GM12801 (cell line): ENCODE results near the gene EIF3F.

ENCODE experiments used
- TF ChIP-seq, protein P1 (sequence below): IDR thresholded peaks from one replicate; pipeline ENCODE4 v1.5.1; 2011; ENCODE audit warnings: control low read depth; ENCODE audit not compliant: insufficient read length; ENCODE audit errors: extremely low read depth

The EIF3F gene, protein sequence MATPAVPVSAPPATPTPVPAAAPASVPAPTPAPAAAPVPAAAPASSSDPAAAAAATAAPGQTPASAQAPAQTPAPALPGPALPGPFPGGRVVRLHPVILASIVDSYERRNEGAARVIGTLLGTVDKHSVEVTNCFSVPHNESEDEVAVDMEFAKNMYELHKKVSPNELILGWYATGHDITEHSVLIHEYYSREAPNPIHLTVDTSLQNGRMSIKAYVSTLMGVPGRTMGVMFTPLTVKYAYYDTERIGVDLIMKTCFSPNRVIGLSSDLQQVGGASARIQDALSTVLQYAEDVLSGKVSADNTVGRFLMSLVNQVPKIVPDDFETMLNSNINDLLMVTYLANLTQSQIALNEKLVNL

GRCh38 chr11:7986768-7987559, at the start of gene EIF3F:
Gene EIF3F (plus strand): TSS chr11:7987337. CDS start chr11:7987353, 16 bp downstream.
- TF ChIP-seq, protein P1, sequence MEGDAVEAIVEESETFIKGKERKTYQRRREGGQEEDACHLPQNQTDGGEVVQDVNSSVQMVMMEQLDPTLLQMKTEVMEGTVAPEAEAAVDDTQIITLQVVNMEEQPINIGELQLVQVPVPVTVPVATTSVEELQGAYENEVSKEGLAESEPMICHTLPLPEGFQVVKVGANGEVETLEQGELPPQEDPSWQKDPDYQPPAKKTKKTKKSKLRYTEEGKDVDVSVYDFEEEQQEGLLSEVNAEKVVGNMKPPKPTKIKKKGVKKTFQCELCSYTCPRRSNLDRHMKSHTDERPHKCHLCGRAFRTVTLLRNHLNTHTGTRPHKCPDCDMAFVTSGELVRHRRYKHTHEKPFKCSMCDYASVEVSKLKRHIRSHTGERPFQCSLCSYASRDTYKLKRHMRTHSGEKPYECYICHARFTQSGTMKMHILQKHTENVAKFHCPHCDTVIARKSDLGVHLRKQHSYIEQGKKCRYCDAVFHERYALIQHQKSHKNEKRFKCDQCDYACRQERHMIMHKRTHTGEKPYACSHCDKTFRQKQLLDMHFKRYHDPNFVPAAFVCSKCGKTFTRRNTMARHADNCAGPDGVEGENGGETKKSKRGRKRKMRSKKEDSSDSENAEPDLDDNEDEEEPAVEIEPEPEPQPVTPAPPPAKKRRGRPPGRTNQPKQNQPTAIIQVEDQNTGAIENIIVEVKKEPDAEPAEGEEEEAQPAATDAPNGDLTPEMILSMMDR: no peak

DNA sequence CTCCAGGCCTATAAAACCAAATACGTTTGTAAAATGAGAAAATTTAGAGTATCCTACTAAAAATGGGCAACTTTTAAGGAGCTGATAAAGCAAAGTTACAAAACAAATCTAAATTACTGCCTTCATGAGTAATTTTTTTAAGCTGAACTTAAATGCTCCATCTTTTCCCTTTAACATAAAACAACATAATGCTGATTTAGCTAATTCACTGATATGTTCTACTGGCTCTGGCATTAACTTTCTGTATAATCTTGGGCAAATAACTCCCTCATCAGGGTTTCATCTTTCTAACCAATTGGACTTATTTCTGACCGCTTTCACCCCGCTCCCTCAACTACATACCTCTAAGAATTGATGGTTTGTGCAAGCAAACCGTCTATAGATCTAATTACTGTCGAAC, 46.0 kb upstream of the EIF3F start:
- TF ChIP-seq, protein P1: no peak

DNA sequence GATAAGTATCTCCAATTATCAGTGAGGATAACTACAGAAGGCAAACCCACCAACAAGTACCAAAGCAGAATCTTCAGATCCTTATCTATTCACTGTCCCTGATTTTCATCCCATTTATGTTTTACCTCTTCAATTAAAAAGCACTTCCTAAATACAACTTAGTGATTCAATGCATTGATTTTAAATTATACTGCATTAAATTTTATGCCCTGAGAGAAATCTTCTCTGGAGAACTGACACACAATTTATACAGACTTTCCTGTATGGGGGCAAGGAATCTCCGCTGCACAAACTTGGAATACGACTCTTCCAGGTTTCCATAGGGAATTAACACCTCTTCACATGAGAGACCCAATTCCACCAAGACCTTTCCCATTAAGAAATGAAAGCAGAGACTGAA, 45.5 kb upstream of the EIF3F start, which contains the start of gene OR10A3:
TSS of gene OR10A3 (minus strand) at position 101 of the 400 bp plus-strand sequence. CDS start 2,188 bp downstream, outside the sequence.
- TF ChIP-seq, protein P1: no peak

- TF ChIP-seq, protein P1: no peak
Observed at GRCh38 chr11:7944123-7944522, 43.0 kb upstream of the EIF3F start.

- TF ChIP-seq, protein P1: no peak
Observed at GRCh38 chr11:7949934-7950333, 37.2 kb upstream of the EIF3F start.

DNA sequence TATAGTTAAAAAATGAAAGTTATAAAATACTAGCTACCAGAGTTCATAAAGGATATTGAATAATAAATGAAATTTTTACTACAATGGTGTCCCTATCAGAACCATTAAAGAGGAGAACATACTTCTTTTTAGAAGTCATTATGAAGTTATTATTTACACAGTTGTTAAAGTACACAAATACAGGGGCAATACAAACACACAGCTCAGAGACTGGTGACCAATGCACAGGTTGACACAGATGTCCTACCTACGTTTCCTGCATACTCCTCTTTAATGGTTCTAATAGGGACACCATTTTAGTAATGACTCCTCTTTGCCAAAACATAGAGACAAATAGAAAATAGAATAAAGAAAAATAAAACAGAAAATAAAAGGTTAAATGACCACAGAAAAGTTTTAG, 31.9 kb upstream of the EIF3F start:
- TF ChIP-seq, protein P1: no peak

- TF ChIP-seq, protein P1: no peak
Observed at GRCh38 chr11:7964261-7964660, 22.9 kb upstream of the EIF3F start.
